Keratinocyte (primary cell): Measurements from ENCODE around the gene CERS4.
"Not testable (repeated sequence)": the region's sequence is repeated elsewhere in the genome, so short reads cannot be mapped to it uniquely, and the experiment has no call there.

Experiments used
- EZH2 ChIP-seq: IDR thresholded peaks from one replicate; pipeline ENCODE4 v1.6.1; 2012; ENCODE audit warnings: inconsistent platforms, mild to moderate bottlenecking, low read length, moderate library complexity
- TF ChIP-seq, protein P1 (sequence below), 3 experiments: IDR thresholded peaks in 1 of 3; conservative IDR thresholded peaks in 1 of 3; optimal IDR thresholded peaks in 1 of 3; 2 replicates in 2 of 3; 3 replicates in 1 of 3; pipeline versions ENCODE3 to v1.5.1; 2011; ENCODE audit warnings: low read length in 3 of 3, mild to moderate bottlenecking in 3 of 3, moderate library complexity in 2 of 3, control low read depth in 1 of 3, inconsistent platforms in 1 of 3; ENCODE audit not compliant: insufficient read depth in 2 of 3; ENCODE audit errors: extremely low read depth in 1 of 3

DNA sequence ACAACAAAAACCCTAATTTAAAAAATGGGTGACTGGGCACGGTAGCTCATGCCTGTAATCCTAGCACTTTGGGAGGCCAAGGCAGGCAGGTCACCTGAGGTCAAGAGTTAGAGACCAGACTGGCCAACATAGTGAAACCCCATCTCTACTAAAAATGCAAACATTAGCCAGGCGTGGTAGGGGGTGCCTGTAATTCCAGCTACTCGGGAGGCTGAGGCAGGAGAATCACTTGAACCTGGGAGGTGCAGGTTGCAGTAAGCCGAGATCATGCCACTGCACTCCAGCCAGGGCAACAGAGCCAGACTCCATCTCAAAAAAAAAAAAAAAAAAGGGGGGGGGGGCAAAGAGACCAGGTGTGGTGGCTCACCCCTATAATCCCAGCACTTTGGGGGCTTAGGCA, 55.1 kb downstream of the CERS4 start:
- TF ChIP-seq, protein P1, sequence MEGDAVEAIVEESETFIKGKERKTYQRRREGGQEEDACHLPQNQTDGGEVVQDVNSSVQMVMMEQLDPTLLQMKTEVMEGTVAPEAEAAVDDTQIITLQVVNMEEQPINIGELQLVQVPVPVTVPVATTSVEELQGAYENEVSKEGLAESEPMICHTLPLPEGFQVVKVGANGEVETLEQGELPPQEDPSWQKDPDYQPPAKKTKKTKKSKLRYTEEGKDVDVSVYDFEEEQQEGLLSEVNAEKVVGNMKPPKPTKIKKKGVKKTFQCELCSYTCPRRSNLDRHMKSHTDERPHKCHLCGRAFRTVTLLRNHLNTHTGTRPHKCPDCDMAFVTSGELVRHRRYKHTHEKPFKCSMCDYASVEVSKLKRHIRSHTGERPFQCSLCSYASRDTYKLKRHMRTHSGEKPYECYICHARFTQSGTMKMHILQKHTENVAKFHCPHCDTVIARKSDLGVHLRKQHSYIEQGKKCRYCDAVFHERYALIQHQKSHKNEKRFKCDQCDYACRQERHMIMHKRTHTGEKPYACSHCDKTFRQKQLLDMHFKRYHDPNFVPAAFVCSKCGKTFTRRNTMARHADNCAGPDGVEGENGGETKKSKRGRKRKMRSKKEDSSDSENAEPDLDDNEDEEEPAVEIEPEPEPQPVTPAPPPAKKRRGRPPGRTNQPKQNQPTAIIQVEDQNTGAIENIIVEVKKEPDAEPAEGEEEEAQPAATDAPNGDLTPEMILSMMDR (optimal IDR thresholded peaks at IDR 0.05 in 1 of 3, IDR thresholded peaks at IDR 0.05 in 1 of 3, conservative IDR thresholded peaks at IDR 0.05 in 1 of 3; ENCODE audit: extremely low read depth in 1 of 3, insufficient read depth in 2 of 3, low read length in 3 of 3): not testable (repeated sequence)
- not testable (repeated sequence) for TF ChIP-seq EZH2
